ENCODE measurements around the gene PIGH.
"Not testable (repeated sequence)": the region's sequence is repeated elsewhere in the genome, so short reads cannot be mapped to it uniquely, and the experiment has no call there.

DNA sequence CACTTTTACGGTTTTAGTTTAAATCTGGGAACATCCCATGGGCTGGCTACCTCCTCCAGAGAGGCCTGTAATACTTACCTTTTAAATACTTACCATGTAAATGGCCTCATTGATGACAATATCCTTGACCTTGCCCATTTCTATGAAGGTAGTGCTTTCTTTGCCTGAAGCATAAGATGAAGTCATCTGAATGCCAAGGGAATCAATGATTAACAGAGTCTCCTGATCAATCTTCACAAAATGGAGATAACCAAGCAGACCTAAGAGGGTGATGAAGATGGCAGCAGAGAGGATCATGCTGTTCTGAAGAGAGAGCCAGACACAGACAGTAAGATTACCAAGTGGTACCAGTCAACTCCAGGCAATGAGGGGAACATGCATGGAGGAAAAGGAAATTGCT is 6.4 kb downstream of the PIGH start:
- not testable (repeated sequence) for TF ChIP-seq ZSCAN20 (CRISPR knock-in tag; IDR thresholded peaks at IDR 0.05); JUN (IDR thresholded peaks at IDR 0.05); CTCF (IDR thresholded peaks at IDR 0.05); REST (IDR thresholded peaks at IDR 0.05); HMGXB4 (CRISPR knock-in tag; IDR thresholded peaks at IDR 0.05; ENCODE audit: borderline replicate concordance)
